GM18870 (cell line): ENCODE data around the gene EYA2.

Source experiments
- ATAC-seq: cut with Tn5 transposase; IDR thresholded peaks from one replicate; pipeline ENCODE4 v1.9.1; 2021; ENCODE audit warnings: moderate library complexity; ENCODE audit not compliant: unreplicated experiment

Gene EYA2

DNA sequence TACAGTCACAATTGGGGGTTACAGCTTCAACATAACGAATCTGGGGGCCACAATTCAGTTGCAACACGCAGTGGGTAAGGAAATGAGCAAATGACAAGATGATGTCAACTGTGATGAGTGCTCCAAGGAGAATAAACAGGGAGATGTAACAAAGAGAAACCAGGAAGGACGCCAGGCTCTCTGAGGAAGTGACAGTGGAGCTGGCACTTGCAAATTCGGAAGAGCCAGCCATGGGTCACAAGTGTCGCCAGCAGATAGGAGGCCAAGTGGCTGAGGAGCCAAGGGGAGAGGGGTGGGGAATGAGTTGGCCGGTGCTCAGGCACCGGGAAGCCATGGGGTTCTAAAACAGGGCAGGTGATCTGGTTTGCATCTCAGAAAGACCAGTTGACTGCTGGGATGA, 136.4 kb downstream of the EYA2 start:
- no peak for ATAC-seq

DNA sequence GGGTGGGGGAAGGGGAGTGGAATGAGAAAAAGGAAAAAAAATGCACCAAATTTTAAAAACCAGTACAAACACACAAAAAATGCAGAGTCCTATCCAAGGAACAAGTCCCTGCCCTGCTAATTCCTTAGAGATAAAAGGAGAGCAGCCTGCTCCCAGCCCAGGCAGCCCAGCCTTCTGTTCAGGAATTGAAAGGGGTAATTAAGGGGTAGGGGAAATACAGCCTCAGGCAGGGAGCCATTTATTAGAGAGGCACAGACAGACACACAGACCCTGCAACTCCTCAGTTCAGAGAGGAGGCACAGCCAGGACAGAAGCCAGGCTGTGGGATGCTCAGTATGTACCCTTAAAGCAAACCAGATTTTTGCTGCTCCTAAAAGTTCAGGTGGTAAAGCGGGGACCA, 137.2 kb downstream of the EYA2 start:
- no peak for ATAC-seq

DNA sequence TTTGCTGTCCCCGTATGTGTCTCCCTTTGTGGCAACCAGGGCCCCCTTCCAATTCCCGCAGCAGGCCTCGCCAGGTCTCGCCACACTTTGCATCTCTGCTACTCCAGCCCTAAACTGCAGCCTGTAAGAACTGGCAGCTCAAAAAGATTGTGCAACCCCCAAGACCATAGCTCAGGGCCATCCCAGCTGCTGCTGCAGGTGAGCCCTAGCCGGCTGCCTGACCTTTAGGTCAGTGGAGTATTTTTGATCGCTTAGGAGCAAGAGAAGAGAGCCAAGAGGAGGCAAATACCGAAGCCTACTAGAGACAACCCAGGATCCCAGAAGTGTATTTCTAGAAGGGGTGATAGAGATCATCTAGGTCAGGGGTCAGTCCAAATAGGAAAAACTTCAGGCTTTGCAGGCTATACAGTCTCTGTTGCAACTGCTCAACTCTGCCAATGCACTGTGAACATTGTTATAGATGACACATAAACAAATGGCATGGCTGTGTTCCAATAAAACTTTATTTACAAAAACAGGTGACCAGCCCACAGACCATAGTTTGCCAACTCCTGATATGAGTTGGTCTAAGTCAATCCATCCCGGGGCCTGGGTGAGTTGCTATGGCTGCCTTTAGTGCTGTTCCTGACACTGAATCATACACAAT, 138.4 kb downstream of the EYA2 start:
- ATAC-seq = no peak

DNA sequence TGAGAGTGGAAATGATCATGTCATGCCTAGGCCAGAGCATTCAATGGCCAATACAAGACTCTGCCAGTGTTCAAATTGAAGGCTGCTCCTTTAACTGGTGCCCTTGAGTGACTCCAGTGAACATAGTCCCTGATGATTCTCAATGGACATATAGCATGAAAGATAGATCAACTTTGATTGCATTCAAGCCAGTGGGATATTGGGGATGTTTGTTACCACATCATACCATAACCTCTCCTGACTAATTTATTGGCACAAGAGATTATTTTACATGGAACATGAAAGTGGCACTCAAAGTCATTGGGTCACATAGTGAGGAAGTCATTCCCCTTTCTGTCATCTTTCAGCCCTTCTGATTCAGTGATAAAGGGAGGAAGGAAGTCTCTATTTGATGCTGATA, 139.0 kb downstream of the EYA2 start:
- no peak for ATAC-seq

DNA sequence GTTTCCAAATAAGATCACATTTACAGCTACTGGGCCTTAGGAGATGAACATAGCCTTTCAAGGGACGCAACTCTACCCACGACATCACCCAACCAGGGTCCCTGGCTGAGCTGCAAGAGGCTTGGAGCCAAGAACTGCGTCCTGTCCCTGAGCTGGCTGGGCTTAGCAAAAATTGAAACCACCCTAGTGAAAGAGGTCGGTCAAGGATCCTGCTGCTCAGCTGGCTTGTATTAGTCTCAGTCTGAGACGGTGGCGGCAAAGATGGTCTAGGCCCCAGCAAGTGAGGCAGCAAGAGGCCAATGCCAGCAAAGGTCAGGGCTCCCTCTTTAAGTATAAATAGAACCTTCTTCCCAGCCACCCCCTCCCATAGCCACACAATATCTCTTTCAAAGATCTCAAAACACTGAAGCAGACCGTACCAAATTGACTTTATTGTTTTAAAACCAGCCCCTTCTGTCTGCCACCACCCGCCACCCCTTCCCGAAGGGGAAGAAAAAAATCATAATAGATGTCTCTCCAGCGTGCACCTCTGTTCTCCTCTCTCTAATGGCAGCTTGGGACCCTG, 140.5 kb downstream of the EYA2 start:
- ATAC-seq = no peak

DNA sequence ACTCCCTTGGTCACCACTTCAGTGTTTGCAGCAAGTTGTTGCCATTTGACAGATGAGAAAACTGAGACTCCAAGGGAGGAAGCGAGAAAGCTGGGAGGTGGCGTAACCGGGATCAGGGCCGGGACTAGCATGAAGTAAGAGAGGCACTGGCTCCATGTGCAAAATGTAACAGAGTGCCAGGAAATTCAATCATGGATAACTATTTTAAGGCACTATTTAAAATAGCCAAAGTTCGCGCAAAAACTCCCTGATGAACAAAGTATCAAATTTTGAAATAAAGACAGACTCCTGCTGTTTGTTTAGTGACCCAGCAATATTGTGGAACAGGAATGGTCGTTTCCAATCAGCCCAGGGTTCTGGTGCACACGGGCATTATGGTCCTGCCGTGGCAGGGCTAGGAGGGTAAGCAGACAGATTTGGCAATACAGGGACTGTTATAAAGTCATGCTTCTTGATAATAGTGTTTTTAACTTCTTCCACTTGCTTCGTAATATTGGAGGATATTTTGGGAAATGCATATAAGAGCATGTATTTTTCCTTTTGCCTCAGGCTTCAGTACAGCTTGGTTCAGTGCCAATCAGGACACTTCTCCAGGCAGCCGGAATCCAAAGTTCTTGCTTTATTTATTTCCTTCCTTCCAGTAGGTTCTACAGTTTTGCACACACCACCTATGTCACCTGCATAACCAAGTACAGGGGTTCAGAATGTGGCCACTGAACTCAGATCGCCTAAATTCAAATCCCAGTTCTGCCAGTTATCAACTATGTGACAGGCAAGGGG, 141.6 kb downstream of the EYA2 start:
- ATAC-seq = no peak

DNA sequence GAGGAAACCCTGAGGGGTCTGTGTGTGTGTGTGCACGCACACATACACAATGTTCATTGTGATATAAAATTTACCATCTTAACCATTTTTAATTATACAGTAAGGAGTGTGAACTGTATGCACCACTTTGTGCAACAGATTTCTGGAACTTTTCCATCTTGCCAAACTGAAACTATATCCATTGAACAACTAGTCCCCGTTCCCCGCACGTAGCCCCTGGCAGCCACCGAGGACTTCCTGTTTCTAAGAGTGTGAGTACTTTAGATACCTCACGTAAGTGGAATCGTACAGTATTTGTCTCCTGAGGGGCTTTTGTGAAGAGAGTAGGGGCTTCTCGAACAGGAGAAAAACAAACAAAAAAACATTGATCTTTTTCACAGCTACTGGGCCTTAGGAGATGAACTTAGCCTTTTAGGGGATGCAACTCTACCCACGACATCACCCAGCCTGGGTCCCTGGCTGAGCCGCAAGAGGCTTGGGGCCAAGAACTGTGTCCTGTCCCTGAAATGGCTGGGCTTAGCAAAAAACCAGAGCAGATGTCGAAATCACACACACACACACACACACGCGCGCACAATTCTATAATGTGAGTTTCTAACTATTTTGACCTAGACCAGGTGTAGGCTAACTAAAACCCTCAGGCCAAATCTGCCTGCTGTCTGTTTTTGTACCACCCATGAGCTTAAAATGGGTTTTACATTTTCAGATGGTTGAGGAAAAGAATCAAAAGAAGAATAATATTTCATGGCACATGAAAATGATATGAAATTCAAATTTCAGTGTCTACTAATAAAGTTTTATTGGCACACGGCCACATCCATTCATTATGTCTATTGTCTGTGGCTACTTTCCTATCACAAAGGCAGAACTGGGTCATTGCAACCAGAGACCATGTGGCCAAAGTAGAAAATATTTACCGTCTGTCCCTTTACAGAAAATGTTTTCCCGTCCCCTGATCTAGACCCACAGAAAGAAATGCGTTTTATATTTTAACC, 144.2 kb downstream of the EYA2 start:
- ATAC-seq = no peak

DNA sequence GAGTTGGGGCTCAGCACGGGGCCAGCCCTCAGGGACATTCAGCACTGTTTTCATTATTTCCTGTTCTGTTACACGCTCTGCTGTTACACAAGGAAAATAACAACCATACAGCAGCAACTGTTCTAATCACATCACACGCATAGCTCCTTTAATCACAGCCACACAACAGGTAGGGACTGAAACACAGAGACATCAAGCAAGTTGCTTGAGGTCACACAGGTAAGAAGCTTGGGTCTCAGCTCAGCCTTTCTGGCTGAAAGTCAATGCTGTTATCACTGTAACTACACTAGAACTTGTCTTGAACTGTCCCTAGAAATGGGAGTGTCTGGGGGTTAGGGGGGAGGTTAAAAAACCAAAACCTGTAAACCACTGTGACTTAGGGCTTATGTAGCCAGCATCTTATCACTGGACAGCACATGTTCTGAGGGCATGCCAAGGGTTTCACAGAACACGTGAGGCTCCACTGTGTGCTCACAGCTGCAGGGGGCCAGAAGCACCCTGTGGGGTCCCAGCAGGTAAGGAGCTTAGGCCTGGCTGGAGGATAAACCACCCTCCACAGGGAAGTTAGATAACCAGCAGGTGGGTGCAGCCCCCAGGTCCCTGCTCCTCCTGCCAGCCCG, 146.0 kb downstream of the EYA2 start:
- ATAC-seq = no peak

DNA sequence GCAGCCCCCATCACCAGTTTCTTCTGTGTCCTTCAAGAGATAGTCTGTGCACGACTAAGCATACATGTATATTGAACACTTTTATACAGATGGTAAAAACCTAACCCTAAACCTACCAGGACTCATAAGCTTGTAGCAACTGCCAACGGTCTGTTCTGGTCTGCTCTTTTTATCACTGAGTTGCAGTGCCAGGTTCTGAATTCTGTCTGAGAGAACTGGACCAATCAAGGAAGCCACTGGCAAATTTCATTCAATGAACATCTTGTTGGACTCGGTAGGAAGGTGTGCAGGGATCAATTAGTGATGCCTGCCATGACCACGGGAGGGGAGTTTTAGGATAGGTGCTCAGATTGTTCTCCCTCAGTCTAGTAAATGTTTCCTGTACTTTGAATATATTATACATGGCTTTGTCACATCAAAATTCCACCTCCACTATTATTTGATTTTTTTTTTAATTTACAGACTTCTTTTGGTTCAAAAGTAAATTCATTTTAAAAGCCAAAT, 146.8 kb downstream of the EYA2 start:
- ATAC-seq = no peak

DNA sequence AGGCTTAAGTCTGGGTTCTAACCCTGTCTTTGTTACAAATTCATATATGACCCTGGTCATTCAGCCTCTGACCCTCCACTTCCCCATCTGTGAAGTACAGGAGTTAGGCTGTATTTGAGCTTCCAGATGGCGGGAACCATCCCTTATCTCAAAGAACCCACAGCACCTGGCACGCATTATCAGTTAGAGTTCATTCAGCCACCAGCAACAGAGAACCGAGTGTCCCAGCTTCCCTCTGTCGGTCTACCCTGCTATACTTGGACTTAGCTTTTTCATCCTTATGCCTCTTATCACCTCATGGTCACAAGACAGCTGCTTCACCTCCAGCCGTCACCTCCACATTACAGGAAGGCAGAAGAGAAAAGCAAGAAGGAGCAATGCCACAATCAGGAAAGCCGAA, 147.8 kb downstream of the EYA2 start:
- ATAC-seq = no peak

DNA sequence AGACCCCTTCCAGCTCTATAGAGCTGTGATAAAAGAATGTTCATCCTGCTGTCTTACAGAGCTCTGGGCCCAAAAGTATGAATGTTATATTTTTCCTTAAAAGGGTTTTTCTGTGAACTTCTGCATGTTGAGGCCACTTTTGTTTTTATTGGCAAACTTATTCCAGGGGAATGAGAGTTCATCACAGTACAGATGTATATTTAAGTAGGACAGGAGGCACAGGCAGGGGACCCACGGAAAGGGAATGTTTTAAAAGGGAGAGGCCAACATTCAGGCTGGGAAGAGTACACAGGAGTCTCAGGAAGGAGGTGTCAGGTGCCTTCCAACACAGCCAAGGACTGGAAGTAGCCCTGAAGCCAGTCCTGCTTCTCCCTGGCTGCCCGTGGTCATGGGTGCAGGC, 148.4 kb downstream of the EYA2 start:
- no peak for ATAC-seq

DNA sequence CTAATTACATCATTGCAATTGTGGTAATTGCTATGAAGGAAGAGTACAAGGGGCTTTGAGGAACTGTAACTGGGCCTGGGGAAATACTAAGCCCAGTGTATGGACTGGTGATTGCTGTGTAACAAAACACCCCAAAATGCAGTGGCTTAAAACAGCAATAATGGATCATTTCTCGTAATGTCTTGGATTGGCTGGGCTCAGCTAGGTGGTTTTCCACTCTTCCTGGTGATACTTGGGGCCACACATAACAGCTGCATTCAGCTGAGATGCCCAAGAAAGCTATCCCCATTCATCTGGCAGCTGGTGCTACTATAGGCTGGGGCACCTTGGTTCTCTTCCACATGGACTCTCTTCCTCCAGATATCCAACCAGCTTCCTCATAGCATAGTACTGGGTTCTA, 150.3 kb downstream of the EYA2 start:
- no peak for ATAC-seq

DNA sequence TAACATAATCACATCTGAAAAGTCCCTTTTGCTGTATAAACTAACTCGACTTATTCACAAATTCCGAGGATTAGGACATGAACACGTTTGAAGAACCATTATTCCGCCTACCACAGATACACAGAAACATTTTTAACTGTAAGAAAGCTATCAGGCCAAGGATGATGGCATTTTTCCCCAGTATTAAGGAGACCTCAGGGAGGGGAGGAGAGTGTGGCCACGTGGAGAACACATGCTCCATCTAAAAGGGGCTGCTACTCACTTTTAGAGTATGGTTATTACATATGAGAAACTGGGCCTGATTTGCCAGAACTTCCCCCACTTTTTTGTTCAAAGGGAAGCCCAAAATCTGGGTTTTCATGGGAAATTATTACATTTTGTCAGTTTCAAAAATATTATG, 153.4 kb downstream of the EYA2 start:
- ATAC-seq = no peak

DNA sequence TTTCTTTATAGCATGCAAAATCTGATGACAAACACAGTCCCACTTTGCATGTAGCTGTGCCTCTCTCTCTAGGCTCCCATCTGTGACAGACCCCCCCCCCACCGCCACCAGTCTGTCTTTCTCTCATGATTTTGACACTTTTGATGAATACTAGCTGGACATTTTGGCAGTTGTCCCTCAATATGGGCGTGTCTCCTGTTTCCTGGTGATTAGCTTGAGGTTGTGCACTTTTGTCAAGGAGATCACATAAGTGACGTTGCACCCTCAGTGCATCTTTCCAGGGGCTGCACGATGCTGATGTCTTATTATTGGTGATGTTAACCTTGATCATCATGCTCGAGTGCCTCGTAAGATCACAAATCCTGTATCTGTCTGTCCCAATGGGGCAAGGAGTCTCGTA, 155.1 kb downstream of the EYA2 start:
- no peak for ATAC-seq

DNA sequence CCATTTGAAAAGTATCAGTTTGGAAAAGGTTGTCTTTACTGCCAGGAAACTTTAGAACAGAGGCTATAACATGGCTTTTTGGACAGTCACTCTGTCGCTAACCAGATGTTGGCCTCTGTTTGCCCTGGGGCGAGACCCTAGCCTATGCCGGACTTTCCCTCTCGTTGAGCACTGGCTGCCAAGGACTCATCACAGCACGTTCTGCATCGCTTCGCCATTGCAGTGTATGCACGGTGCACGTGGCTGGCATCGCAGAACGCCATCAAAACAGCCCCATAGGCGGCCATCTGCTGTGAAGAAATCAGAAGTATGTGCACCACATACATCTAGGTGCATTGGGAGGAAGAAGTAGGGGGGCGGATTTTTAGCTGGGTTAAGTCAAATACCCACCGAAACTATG, 156.4 kb downstream of the EYA2 start:
- ATAC-seq = no peak

DNA sequence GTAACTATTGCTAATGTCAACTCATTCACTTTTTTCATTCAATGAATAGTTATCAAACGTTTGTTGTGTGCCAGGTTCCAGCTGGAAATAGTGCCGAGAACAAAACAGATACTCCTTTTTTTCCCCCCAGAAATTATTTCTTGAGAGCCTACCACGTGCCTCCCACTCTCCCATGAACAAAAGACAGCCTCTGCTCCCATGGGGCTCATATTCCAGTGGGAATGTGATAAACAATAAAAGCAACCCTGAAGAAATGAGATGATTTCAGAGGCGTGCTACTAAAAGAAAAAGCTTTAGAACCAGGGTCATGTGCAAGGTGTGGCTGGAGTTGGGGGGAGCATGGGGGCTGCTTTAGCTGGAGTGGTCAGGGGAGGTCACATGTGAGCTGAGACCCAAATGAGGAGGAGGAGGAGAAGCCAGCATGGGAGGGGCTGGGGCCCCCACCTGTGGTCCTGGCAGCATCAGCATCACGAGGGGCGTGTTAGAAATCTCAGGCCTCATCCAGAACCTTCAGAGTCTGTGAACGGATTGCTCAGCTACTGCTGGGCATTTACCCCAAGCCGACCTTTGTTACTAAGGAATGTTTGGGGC, 157.4 kb downstream of the EYA2 start:
- no peak for ATAC-seq

DNA sequence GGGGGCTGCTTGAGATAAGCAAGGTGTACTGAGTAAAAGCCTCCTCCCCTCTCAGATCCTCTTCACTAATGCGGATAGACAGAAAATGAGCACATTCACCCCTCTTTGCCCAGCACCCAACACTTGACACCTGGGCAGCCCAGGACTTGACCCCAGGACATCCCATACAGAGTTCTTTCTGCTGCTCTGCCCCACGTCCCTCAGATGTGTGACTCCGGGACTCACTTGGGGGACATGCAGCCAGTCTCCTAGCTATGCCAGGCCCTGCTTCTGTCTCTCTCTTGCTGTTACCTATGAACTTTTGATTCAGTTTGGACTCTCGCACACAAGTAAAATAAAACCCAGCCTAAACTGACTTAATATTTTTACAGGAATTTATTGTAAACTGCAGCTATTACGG, 159.9 kb downstream of the EYA2 start:
- no peak for ATAC-seq

DNA sequence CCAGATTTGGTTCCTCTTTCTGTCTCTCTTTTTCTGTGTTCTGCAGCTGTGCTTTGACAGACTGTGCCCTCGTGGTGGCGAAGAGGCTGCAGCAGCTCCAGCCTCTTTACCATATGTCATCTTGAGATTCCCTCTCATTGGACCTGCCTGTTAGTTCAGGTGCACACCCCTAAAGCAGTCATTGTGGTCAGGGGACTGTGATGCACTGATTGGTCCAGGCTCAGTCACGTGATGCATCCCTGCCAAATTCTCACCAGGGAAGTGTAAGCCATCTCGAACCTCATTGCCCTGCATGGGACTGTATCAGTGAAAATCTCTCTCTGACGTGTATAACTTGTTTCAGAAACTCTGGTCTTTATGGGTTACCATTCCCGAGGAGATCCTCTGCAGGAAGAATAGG, 160.3 kb downstream of the EYA2 start:
- no peak for ATAC-seq

DNA sequence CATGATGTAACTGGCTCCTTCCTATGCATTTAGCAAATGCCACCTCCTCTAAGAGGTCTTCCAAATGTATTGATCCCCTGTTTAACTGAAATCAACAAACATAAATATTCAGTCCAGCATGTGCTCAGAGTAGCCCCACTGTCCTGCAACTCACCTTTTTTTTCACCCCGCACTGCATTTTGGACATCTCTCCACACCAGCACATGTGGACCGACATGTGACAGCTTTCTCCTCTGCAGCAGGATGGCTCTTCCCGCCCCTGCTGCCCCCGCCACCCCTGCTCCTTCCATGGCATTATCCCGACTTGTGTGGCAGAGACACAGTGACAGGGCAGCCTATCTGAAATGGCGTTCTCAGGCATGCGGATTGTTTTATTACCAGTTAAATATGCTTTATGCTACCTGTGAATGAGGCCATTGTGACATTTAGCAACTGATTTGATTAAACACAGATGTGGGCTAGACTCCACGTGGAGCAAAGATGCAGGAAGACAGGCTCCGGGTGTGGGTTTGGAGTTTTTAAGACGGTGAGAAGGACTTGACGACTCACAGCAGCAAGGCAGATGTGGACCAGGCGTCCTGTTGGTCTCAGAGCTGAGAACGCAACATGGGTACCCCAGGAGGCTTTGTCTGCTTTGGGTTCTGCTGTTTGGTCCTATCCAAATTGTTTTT, 161.2 kb downstream of the EYA2 start:
- no peak for ATAC-seq

DNA sequence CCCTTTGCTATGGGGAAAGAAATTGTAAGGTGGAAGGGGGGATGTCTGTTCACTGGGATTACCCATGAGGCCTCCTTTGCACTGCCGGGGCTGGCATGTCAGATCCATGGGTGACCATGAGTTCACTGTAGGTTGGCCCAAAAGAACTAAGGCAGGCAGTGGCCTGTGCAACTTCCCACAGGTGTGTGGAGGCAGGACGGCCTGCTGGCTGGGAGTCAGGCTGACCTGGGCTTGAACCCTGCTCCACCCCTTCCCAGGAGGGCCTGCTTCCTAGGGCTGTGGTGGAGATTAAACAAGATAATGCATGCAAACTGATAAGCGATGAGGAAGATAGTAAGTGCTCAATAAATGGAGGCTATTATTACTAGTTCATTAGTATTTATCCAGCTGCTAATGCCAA, 163.0 kb downstream of the EYA2 start:
- ATAC-seq = no peak
